HUES48 (cell line): ENCODE measurements around the gene ALDH1L1.
"Not testable (repeated sequence)": the region's sequence is repeated elsewhere in the genome, so short reads cannot be mapped to it uniquely, and the experiment has no call there.

ENCODE experiments used
- H3K27ac ChIP-seq: one replicate; pipeline ENCODE4 v1.7.0; 2013; ENCODE audit warnings: low read depth, low read length, inconsistent platforms
- H3K27me3 ChIP-seq: 2 replicates; pipeline ENCODE4 v1.6.1; 2013; ENCODE audit warnings: mild to moderate bottlenecking, low read length; ENCODE audit not compliant: control insufficient read depth, insufficient read depth
- H3K36me3 ChIP-seq: 2 replicates; pipeline ENCODE4 v1.6.1; 2013; ENCODE audit warnings: low read length; ENCODE audit not compliant: control insufficient read depth, insufficient read depth
- H3K4me1 ChIP-seq: 2 replicates; pipeline ENCODE4 v1.6.1; 2013; ENCODE audit warnings: mild to moderate bottlenecking, low read length; ENCODE audit not compliant: control insufficient read depth, insufficient read depth
- H3K4me3 ChIP-seq: 2 replicates; pipeline ENCODE4 v1.5.1; 2013; ENCODE audit warnings: mild to moderate bottlenecking, low read depth, low read length
- H3K9ac ChIP-seq: 2 replicates; pipeline ENCODE4 v1.6.1; 2013; ENCODE audit warnings: mild to moderate bottlenecking, low read depth, low read length, moderate library complexity
- H3K9me3 ChIP-seq: 2 replicates; pipeline ENCODE4 v1.6.1; 2013; ENCODE audit warnings: low read length; ENCODE audit not compliant: control insufficient read depth, insufficient read depth

ALDH1L1 gene

GRCh38 chr3:126102011-126102410 lies 78.4 kb downstream of the ALDH1L1 start:
- Histone ChIP-seq H3K36me3 (no peaks in the 10 kb centered on the region), H3K27me3 (no peaks in the 10 kb centered on the region), H3K9ac (no peak overlapping the region), H3K4me1 (no peaks in the 10 kb centered on the region), H3K9me3 (peaks cover 12% of the 10 kb centered on the region), H3K4me3 (no peak overlapping the region), H3K27ac (no peak overlapping the region)

GRCh38 chr3:126101521-126101982 lies 78.8 kb downstream of the ALDH1L1 start:
- Histone ChIP-seq H3K9me3 (peaks cover 15% of the 10 kb centered on the region), H3K9ac (no peak overlapping the region), H3K4me1 (no peaks in the 10 kb centered on the region), H3K4me3 (no peak overlapping the region), H3K36me3 (no peaks in the 10 kb centered on the region), H3K27me3 (no peaks in the 10 kb centered on the region), H3K27ac (no peak overlapping the region)

GRCh38 chr3:126100634-126101301 lies 79.6 kb downstream of the ALDH1L1 start:
- H3K27me3 ChIP-seq: no peaks in the 10 kb centered on the region
- H3K36me3 ChIP-seq: no peaks in the 10 kb centered on the region
- peaks cover 15% of the 10 kb centered on the region for H3K9me3 ChIP-seq
- no peak overlapping the region for H3K4me3 ChIP-seq
- no peak overlapping the region for H3K27ac ChIP-seq
- H3K9ac ChIP-seq: no peak overlapping the region
- no peaks in the 10 kb centered on the region for H3K4me1 ChIP-seq

GRCh38 chr3:126100269-126100633 lies 80.1 kb downstream of the ALDH1L1 start:
- H3K9me3 ChIP-seq: peaks cover 15% of the 10 kb centered on the region
- no peaks in the 10 kb centered on the region for H3K4me1 ChIP-seq
- no peaks in the 10 kb centered on the region for H3K36me3 ChIP-seq
- no peaks in the 10 kb centered on the region for H3K27me3 ChIP-seq
- H3K9ac ChIP-seq: no peak overlapping the region
- no peak overlapping the region for H3K4me3 ChIP-seq
- no peak overlapping the region for H3K27ac ChIP-seq

- Histone ChIP-seq H3K9ac (no peak overlapping the region), H3K9me3 (peaks cover 15% of the 10 kb centered on the region), H3K4me1 (no peaks in the 10 kb centered on the region), H3K36me3 (no peaks in the 10 kb centered on the region), H3K27ac (no peak overlapping the region), H3K4me3 (no peak overlapping the region), H3K27me3 (no peaks in the 10 kb centered on the region)
Measured at GRCh38 chr3:126098391-126098858, 82.0 kb downstream of the ALDH1L1 start.

GRCh38 chr3:126097801-126098200 lies 82.6 kb downstream of the ALDH1L1 start:
- no peak overlapping the region for H3K27ac ChIP-seq
- peaks cover 15% of the 10 kb centered on the region for H3K9me3 ChIP-seq

GRCh38 chr3:126096274-126096673 lies 84.1 kb downstream of the ALDH1L1 start:
- H3K36me3 ChIP-seq, H3K4me1 ChIP-seq, H3K27ac ChIP-seq, H3K4me3 ChIP-seq, H3K9ac ChIP-seq, H3K27me3 ChIP-seq: not testable (repeated sequence)
- H3K9me3 ChIP-seq: peaks cover 20% of the 10 kb centered on the region

More at GRCh38 chr3:126097801-126098200, 82.6 kb downstream of the ALDH1L1 start:
- no peaks in the 10 kb centered on the region for H3K36me3 ChIP-seq
- no peak overlapping the region for H3K4me3 ChIP-seq
- H3K4me1 ChIP-seq: no peaks in the 10 kb centered on the region
- no peaks in the 10 kb centered on the region for H3K27me3 ChIP-seq
- H3K9ac ChIP-seq: no peak overlapping the region

GRCh38 chr3:126092128-126092527 lies 88.3 kb downstream of the ALDH1L1 start:
- not testable (repeated sequence) for H3K27me3 ChIP-seq, H3K27ac ChIP-seq, H3K36me3 ChIP-seq, H3K4me3 ChIP-seq, H3K4me1 ChIP-seq, H3K9ac ChIP-seq
- peaks cover 35% of the 10 kb centered on the region for H3K9me3 ChIP-seq

- Histone ChIP-seq H3K27ac (no peak overlapping the region), H3K4me1 (peaks cover 8% of the 10 kb centered on the region), H3K36me3 (no peaks in the 10 kb centered on the region), H3K27me3 (no peaks in the 10 kb centered on the region), H3K4me3 (no peak overlapping the region), H3K9ac (no peak overlapping the region), H3K9me3 (peaks cover 41% of the 10 kb centered on the region)
Measured at GRCh38 chr3:126087552-126088175, 92.7 kb downstream of the ALDH1L1 start.

GRCh38 chr3:126085841-126086240 lies 94.5 kb downstream of the ALDH1L1 start:
- Histone ChIP-seq H3K36me3 (no peaks in the 10 kb centered on the region), H3K27me3 (no peaks in the 10 kb centered on the region), H3K9ac (no peak overlapping the region), H3K4me3 (no peak overlapping the region), H3K4me1 (peaks cover 8% of the 10 kb centered on the region), H3K9me3 (peaks cover 37% of the 10 kb centered on the region), H3K27ac (no peak overlapping the region)

GRCh38 chr3:126085276-126085675 lies 95.1 kb downstream of the ALDH1L1 start:
- no peak overlapping the region for H3K27ac ChIP-seq
- peaks cover 8% of the 10 kb centered on the region for H3K4me1 ChIP-seq
- no peak overlapping the region for H3K4me3 ChIP-seq
- H3K9me3 ChIP-seq: peaks cover 37% of the 10 kb centered on the region
- no peaks in the 10 kb centered on the region for H3K27me3 ChIP-seq
- no peak overlapping the region for H3K9ac ChIP-seq
- no peaks in the 10 kb centered on the region for H3K36me3 ChIP-seq
